GM18526 (cell line): ENCODE data around the gene HRH1.

Experiments used
- POLR2A ChIP-seq: IDR thresholded peaks from 3 replicates; pipeline ENCODE4 v1.6.1; 2011; ENCODE audit not compliant: insufficient read length; ENCODE audit errors: extremely low read depth

HRH1 gene

GRCh38 chr3:11186771-11187191 is 32.5 kb downstream of the HRH1 start:
- no peak for TF ChIP-seq POLR2A

- TF ChIP-seq POLR2A, result no peak
These were observed 33.4 kb downstream of the HRH1 start for GRCh38 chr3:11187681-11188080.

DNA sequence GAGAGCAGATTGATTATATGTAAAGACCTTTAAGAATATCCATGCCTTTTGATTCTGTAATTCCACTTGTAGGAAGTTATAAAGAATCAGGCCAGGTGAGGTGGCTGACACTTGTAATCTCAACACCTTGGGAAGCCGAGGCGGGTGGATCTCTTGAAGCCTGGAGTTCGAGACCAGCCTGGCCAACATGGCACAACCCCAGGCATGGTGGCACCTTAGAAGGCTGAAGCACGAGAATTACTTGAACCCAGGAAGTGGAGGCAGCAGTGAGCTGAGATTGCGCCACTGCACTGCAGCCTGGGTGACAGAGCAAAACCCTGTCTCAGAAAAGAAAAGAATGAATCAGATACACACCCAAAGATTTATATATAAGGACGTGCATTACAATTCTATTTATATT is 33.9 kb downstream of the HRH1 start:
- TF ChIP-seq POLR2A, result no peak

GRCh38 chr3:11195201-11195600 is 40.9 kb downstream of the HRH1 start:
- TF ChIP-seq POLR2A, result no peak

DNA sequence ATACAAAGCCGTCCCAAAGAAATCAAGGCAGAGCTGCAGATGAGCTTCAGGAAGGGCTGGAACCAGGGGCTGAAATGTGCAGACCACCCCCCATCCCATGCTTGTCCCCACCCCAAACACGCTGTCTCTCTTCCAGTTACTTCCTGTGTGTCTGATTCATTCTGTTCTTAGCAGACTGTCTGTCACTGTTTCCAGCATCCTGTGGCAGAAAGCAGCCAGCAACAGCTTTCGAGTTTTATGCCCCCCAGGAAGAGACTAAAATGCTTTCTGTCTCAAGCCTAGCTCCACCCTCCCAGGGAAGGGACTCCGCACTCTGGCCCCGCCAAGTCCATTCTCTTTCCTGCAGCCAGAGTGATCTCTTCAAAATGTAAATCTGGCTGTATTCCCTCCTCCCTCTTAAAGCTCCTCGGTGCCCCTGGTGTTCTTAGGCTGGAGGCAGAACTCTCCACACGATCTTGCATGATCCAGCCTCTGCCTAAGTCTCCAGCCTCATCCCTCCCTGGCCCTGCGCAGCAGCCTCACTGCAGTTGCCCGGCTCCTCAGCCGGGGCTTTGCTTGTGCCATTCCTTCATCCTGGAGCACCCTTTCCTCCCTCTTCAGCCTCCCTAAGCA is 41.5 kb downstream of the HRH1 start:
- no peak for TF ChIP-seq POLR2A

DNA sequence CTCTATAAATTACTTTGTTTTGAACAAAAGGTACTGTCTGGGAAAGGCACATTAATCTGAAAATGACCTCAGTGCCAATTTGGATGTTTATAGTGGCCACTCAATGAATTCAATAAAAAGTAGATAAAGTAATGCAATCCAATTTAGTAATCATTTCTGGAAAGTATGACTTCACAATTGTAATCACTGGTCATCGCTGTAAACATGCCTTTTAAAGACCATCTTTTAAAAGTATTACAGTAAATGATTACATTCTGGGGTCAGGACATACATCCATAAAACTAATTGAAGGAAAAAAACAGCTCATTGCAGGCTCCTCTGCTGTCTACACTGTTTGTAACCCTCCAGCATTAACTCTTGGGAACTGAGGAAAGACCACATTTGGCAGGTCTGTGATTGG is 43.2 kb downstream of the HRH1 start:
- TF ChIP-seq POLR2A, result no peak

GRCh38 chr3:11198070-11198469 is 43.8 kb downstream of the HRH1 start:
- no peak for TF ChIP-seq POLR2A

DNA sequence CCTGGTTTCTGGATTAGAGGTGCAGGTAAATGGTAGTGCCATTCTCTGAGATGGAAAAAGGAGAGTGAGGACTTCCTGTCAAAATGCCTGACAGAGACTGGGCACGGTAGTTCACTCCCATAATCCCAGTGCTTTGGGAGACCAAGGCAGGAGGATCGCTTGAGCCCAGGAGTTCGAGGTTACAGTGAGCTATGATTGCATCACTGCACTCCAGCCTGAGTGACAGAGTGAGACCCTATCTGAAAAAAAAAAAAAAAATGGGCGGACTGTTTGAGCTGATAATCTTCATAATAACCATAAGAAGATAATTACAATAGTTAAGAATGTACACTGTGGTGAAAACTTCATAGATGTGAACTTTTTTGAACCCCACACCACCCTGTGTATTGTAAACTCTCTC is 44.2 kb downstream of the HRH1 start:
- TF ChIP-seq POLR2A, result no peak

- TF ChIP-seq POLR2A, result no peak
These were observed 45.9 kb downstream of the HRH1 start for GRCh38 chr3:11199902-11200845.

- no peak for TF ChIP-seq POLR2A
These were observed 47.1 kb downstream of the HRH1 start for GRCh38 chr3:11201251-11202019.

DNA sequence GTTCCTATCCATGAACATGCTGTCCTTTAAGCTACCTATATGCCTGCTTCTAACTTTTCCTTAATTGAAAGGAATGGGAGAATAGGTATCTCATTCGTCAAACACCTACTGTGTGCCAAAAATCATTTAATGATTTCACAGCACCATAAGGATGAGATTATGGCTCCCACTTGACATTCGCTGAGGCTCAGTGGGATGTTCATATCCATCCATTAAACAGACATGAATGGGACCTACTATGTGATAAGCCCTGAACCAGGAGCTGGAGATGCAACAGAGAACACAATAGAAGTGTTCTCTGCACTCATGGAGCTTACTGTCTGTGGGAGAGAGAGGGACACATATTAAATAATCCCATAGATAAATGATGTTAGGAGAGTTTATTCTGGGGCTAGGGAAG is 49.7 kb downstream of the HRH1 start:
- TF ChIP-seq POLR2A, result no peak

DNA sequence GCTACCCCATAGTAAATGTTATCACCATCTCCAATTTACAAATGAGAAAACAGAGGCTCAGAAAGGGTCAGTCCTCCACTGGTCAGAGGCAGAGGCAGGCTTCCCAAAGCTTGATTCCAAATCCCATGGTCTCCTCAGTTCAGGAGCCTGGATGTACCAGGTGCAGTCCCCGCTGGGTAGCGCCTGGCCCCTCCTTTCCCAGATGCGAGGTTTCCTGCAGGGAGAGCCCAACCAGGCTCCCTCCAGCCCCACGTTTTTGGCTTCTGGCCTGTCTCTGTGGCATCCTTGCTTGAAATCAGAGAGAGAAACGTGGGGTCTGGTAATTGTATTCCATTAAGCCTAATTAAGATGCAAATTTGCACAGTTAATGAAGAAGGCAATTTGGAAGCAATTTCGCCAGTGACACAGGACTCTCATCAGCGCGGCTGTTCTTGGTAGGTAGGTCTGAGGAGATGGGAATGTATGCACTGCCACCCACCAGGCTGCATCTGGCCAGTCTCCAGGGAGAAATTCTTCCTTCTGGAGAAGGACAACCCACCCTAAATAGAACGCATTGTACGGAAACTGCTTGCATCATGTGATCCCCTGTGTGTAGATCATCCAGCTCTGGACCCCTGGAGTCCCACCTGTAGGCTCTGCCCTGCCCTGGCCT is 50.5 kb downstream of the HRH1 start:
- TF ChIP-seq POLR2A, result no peak

GRCh38 chr3:11206316-11206715 is 52.0 kb downstream of the HRH1 start:
- no peak for TF ChIP-seq POLR2A

DNA sequence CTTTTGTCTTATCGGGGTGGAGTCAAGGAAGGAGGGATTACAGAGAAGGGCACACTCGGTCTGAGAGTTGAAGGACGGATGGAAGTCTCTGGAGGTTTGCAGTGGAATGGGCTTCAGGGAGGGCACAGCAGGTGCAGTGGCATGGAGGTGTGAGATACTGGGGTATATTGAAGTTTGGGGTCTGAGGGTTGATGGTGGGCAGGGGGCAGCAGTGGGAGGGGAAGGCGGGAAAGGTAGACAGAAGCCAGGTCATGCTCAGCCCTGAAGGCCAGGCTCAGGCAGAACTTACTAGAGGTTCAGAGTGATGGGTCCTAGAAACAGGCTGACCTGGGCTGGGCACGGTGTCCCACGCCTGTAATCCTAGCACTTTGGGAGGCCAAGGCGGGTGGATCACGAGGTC is 52.7 kb downstream of the HRH1 start:
- no peak for TF ChIP-seq POLR2A

DNA sequence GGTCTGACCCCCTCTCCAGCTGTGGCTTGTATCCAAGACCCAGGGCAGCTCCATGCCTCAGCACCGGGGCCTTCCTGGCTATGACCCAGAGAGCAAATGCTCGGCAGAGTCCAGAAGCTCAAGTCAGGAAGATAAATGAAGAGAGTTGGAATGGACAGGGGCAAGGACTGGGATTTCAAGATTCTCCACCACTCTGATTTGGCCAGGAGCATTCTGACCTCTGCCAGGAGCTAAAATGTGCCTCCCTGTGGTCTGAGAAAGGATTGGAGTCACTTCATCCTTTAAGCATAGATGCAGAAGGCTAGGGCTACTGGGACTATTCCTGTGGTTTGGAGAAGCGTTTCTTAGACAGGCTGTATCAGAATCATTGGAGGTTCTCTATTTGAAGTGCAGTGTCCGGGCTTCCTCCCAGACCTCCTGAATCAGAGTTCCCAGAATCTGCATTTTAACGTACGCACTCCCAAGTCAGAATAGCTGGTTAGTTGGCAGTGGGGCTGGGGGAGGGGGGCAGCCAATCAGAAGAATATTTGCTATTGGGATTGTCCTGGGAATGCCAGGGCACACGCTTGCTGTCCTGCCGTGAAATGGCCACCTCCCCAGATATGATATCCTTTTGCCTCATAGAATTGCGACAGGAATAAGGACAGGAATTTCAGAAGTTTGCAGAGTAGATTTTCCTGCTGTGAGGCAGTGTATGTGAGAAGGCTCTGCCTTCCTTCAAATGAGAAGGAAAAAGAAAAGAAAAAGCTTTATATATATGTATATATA is 57.4 kb downstream of the HRH1 start:
- no peak for TF ChIP-seq POLR2A

DNA sequence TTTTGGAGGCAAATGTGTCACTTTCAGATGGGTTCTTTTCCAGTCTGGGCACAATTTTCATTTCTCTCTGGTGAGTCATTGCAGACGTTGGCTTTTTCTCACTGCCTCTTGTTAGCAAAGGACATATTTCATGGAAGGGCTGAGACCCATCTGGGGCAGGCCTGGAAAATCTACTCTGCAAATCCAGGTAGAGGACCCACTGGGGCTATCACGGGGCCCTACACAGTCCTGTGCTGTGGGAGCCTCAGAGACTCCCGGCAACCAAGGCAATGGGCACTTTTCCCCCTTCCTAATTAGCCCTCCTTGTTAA is 58.0 kb downstream of the HRH1 start:
- TF ChIP-seq POLR2A, result no peak
